Epithelial cell of prostate (primary cell): ENCODE data around the gene ARPC1B.
"Not testable (repeated sequence)": the region's sequence is repeated elsewhere in the genome, so short reads cannot be mapped to it uniquely, and the experiment has no call there.

Experiments used
- DNase-seq: peaks from one replicate; pipeline ENCODE4 v3.0.0-alpha.2; 2011; ENCODE audit warnings: low read depth, low spot score
- H3K27ac ChIP-seq: fragments of 450-650 bp; 2 replicates; pipeline ENCODE4 v1.5.1; 2017; ENCODE audit warnings: mild to moderate bottlenecking

ARPC1B gene

GRCh38 chr7:99366646-99367045 lies 7.9 kb upstream of the ARPC1B start:
- DNase-seq: no peak
- H3K27ac ChIP-seq: peak overlapping the region; percentile 45

- DNase-seq: no peak
- peak overlapping the region; percentile 53 for H3K27ac ChIP-seq
These were observed 5.7 kb upstream of the ARPC1B start for GRCh38 chr7:99368750-99369389.

DNA sequence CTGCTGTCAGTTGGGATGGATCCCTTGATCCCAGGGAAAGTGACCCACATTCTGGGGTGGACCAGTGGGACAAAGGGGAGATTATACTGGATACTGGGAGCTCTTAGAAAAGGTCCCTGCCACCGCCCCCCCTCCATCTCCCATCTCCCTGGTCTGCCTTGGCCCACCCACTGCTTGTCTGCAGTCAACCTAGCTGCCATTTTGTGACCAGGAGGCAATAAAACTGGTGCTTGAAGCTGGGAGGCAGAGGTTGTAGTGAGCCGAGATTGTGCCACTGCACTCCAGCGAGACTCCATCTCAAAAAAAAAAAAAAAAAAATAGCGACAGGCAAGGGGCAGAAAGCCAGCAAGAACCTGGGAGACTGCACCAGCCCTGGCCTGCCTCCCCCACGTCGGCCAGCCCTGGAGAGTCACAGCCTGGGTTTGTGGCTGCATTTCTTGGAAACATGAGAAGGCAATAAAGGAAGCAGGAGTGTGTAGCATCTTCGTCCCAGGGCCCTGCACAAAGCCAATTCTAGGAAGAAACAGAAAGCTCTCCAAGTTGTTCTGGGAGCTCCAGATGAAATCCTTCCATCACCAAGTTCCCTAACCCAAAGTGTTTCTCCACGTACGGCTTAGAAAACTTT lies 4.7 kb upstream of the ARPC1B start:
- DNase-seq: no peak
- H3K27ac ChIP-seq: peak overlapping the region; percentile 53

- no peak for DNase-seq
- peak overlapping the region; percentile 49 for H3K27ac ChIP-seq
These were observed 3.1 kb upstream of the ARPC1B start for GRCh38 chr7:99371376-99371920.

DNA sequence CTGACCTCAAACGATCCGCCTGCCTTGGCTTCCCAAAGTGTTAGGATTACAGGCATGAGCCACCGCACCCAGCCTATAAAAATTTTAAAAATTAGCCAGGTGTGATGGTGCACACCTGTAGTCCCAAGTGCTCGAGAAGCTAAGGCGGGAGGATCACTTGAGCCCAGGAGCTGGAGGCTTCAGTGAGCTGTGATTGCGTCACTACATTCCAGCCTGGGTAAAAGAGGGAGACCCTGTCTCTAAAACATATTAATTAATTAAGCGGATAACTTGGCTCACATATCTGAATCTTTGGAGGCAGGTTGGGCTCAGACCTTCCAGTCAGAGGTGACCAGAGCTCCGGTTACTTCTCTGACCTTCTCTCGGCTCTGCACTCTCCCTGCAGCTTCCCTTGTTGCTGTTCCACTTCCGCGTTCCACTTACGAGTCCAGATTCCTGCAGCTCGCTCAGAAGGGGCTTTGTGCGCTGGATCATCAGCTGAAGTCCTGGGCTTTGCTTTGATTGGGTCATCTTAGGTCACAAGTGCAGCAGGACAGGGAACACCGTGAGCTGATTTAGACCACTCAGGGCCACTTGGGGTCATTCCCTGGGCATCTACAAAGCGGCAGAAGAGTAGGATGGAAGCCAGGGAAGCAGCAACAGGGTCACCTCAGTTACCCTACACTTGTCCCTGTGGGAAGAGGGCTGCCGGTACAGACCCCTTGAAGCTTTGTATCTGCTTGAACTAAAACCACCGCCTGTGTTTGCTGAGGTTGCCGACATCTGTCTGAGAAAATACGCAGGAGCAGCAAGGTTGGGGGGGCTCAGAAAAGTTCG lies 2.0 kb upstream of the ARPC1B start:
- no peak for DNase-seq
- peak overlapping the region; percentile 49 for H3K27ac ChIP-seq

- H3K27ac ChIP-seq: peak overlapping the region; percentile 49
- no peak for DNase-seq
These were observed 1.2 kb upstream of the ARPC1B start for GRCh38 chr7:99373091-99374066.

DNA sequence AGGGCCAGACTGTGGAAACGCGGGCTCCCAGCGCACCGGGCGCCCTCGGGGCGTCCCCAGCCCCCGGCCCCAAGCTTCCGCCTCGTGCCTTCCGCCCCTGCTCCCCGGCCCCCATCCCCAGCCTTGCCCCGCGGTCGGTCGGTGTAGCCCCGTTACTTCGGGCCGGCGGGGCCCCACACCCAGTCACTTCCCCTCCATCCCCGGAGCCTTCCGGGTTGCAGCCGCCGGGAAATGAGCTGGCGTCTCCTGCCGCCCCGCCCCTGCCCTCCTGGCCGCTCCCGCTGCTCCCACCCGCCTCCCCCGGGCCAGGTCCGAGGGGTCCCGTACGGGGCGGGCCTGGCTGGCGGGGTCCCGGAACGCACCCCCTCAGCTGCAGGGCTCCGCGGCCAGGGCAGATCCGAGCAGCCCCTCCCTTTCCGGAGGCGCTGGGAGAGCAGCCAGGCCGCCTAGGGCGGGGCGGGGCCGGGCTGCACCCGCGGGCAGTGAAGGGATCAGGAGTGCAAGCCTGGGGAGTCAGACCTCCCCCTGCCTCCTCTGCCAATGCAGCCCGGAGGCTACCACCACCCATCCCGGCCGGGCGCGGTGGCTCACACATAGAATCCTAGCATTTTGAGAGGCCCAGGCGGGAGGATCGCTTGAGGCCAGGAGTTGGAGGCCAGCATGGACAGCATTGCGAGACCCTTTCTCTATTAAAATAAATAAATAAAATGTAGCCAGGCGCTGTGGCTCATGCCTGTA lies 709 bp downstream of the ARPC1B start:
- no peak for DNase-seq
- peak overlapping the region; percentile 89 for H3K27ac ChIP-seq

GRCh38 chr7:99379043-99379577 lies 4.6 kb downstream of the ARPC1B start:
- DNase-seq: no peak
- peak overlapping the region; percentile 89 for H3K27ac ChIP-seq

DNA sequence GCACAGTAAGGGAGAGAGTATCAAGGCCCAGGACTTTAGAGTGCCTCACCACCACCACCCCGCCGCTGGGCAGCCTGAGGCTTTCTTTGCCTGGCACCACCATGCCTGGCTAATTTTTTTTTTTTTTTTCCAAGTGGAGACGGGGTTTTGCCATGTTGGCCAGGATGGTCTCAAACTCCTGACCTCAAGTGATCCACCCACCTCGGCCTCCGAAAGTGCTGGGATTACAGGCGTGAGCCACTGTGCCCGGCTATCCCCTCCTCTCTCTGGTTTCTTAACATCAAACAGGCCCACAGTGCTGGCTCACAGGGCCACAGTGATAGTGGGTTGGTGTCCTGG lies 5.1 kb downstream of the ARPC1B start:
- DNase-seq: not testable (repeated sequence)
- peak overlapping the region; percentile 89 for H3K27ac ChIP-seq

DNA sequence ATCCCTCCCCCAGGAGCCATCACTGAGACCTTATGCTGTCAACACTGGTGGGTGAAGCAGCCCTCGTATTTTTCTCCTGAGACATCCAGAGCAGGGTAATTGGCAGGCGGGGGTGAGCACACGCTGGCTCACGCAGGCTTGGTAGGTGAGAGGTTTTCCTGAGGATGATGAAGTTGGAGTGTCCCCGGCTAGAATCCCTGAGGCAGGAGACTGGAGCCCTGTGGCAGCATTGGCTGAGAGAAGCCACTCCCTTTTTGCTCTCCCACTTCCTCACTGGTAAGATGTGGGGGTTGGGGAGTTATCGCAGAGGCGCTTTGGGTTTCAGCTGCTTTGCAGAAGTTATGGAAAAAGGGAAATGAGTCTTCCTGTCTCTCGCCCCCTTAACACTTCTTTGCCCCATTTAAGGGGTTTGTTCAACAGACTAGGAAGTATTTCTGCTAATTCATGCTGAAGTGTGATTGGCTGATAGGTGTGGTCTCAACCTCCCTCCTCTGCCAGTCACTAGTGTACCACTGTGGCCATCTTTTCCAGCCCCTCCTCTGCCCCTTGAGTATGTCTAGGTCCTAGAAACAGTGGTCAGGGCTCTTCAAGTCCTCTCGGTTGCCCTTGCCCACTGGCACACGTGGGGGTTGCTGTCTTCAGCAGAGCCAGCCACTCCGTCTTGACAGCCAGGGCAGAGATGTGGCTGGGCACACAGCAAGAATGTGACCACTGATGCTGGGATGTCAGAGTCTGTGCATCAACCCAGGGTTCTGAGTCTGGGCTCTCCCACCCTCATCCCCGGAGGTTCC lies 5.7 kb downstream of the ARPC1B start:
- no peak for DNase-seq

GRCh38 chr7:99380823-99381663 lies 6.5 kb downstream of the ARPC1B start:
- no peak for DNase-seq
- no peak overlapping the region for H3K27ac ChIP-seq

More for the DNA sequence above, 5.7 kb downstream of the ARPC1B start:
- peak overlapping the region; percentile 89 for H3K27ac ChIP-seq

DNA sequence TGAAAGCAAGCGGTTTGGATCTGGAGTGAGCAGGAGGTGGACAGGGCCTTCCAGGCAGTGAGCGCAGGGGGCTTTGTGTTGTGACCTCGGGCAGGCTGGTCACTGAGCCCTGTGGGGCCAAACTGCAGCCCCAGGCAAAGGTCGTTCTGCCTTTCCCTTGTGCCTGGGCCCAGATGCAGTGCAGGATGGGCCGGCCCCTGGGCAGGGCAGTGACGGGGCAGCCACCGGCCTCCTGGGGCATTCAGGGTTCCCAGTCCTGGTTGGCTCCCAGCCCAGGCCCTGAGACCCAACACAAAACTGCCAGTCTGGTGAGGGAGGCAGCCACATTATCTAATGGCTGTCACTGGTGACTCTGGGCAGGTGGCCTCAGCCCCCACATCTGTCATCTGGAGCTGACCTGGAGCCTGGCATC lies 7.1 kb downstream of the ARPC1B start:
- DNase-seq: no peak
- no peak overlapping the region for H3K27ac ChIP-seq

DNA sequence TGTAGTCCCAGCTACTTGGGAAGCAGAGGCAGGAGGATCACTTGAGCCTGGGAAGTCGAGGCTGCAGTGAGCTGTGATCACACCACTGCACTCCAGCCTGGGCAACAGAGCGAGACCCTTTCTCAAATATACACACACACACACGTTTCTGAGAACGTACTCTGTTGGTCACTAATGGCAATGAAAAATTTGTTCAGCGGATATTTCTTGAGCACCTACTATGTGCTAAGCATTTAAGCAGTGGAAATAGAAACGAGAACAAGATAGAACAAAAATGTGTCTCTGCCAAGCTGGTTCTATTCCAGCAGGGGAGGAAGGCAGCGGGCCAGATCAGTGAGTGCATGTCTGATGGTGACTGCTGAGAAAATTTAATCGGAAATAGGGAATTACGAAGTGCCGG lies 8.7 kb downstream of the ARPC1B start:
- no peak overlapping the region for H3K27ac ChIP-seq
- no peak for DNase-seq

- no peak for DNase-seq
- no peak overlapping the region for H3K27ac ChIP-seq
These were observed 9.4 kb downstream of the ARPC1B start for GRCh38 chr7:99383791-99384370.

GRCh38 chr7:99384523-99384922 lies 10.0 kb downstream of the ARPC1B start:
- no peak overlapping the region for H3K27ac ChIP-seq
- no peak for DNase-seq

- no peak for DNase-seq
- no peak overlapping the region for H3K27ac ChIP-seq
These were observed 11.0 kb downstream of the ARPC1B start for GRCh38 chr7:99385564-99385963.
